Effector CD4-positive, alpha-beta T cell (primary cell): ENCODE results near the gene KCNK15.
A peak's percentile ranks its signal among the peaks of the same experiment; 100 is the strongest.

Source experiments
- DNase-seq: peaks from one replicate; pipeline ENCODE4 v3.0.0-alpha.2; 2020

The KCNK15 gene

GRCh38 chr20:44736170-44737021 lies 9.3 kb upstream of the KCNK15 start:
- no peak for DNase-seq

- no peak for DNase-seq
These were observed 8.5 kb upstream of the KCNK15 start for GRCh38 chr20:44737116-44737515.

GRCh38 chr20:44738813-44739477 lies 6.7 kb upstream of the KCNK15 start:
- peak; percentile 13 for DNase-seq

GRCh38 chr20:44739942-44740341 lies 5.7 kb upstream of the KCNK15 start:
- DNase-seq, result no peak

- DNase-seq, result no peak
These were observed 3.2 kb upstream of the KCNK15 start for GRCh38 chr20:44742304-44743079.

- no peak for DNase-seq
These were observed 2.5 kb upstream of the KCNK15 start for GRCh38 chr20:44743080-44743701.

GRCh38 chr20:44743916-44744655 lies 1.6 kb upstream of the KCNK15 start:
- DNase-seq, result no peak

- DNase-seq, result no peak
These were observed 505 bp upstream of the KCNK15 start for GRCh38 chr20:44745122-44745597.

GRCh38 chr20:44746367-44747165 lies 901 bp downstream of the KCNK15 start:
- DNase-seq, result no peak

- peak; percentile 34 for DNase-seq
These were observed 1.7 kb downstream of the KCNK15 start for GRCh38 chr20:44747166-44748004.

GRCh38 chr20:44748005-44748370 lies 2.3 kb downstream of the KCNK15 start:
- no peak for DNase-seq

- no peak for DNase-seq
These were observed 4.6 kb downstream of the KCNK15 start for GRCh38 chr20:44750081-44750805.

- no peak for DNase-seq
These were observed 6.7 kb downstream of the KCNK15 start for GRCh38 chr20:44752099-44752931.

GRCh38 chr20:44754554-44754953 lies 8.9 kb downstream of the KCNK15 start:
- no peak for DNase-seq

GRCh38 chr20:44756011-44756688 lies 10.5 kb downstream of the KCNK15 start:
- no peak for DNase-seq

- DNase-seq, result no peak
These were observed 11.3 kb downstream of the KCNK15 start for GRCh38 chr20:44756956-44757355.

- DNase-seq, result no peak
These were observed 12.8 kb downstream of the KCNK15 start for GRCh38 chr20:44758247-44759101.
